CD4-positive, alpha-beta T cell treated with Interleukin-6 at 100 ng/mL for 8 hours (primary cell): ENCODE data around the gene OR8G1.
A peak's percentile ranks its signal among the peaks of the same experiment; 100 is the strongest.
"Not testable (repeated sequence)": the region's sequence is repeated elsewhere in the genome, so short reads cannot be mapped to it uniquely, and the experiment has no call there.

ENCODE experiments used
- DNase-seq: peaks from one replicate; pipeline ENCODE4 v3.0.0-alpha.2; 2020; ENCODE audit warnings: mixed read lengths, low spot score

Gene OR8G1, protein sequence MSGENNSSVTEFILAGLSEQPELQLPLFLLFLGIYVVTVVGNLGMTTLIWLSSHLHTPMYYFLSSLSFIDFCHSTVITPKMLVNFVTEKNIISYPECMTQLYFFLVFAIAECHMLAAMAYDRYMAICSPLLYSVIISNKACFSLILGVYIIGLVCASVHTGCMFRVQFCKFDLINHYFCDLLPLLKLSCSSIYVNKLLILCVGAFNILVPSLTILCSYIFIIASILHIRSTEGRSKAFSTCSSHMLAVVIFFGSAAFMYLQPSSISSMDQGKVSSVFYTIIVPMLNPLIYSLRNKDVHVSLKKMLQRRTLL

DNA sequence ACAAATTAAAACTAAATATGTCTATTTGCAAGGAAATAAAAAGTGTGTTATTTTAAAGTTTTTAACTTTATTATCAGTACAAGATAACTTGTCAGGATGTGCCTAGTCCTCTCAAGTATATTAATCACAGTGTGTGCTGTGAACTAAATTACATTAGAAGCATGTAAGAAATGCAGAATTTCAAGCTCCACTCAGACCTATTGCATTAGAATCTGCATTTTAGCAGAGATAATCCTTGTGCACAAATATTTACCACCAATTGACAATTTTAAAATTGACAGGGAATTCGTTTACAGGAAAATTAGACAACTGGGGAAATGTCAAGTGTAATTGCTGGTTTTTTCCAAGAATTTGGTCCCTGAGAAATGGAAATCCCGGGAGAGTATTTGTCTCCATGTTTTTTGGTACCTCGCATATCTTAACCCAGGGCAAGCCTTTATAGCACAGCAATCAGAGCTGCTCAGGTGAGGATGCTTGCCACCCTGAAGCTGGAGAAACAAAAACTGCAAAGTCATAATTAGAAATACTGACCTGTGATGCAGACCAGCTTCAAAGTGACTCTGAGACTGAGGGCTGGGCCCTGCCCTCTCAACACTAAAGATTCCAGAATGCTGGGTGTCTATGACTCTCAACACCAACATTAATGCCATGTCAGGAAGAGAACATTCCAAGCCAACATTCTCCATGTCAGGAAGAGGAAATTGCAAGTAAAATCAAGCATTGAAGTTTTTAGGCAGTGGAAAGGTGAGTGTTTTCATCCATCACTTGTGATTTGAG, at the start of gene OR8G1:
OR8G1 (plus strand) TSS at position 475 of the 777 bp plus-strand sequence. CDS start 8,581 bp downstream, outside the sequence.
- no peak for DNase-seq

DNA sequence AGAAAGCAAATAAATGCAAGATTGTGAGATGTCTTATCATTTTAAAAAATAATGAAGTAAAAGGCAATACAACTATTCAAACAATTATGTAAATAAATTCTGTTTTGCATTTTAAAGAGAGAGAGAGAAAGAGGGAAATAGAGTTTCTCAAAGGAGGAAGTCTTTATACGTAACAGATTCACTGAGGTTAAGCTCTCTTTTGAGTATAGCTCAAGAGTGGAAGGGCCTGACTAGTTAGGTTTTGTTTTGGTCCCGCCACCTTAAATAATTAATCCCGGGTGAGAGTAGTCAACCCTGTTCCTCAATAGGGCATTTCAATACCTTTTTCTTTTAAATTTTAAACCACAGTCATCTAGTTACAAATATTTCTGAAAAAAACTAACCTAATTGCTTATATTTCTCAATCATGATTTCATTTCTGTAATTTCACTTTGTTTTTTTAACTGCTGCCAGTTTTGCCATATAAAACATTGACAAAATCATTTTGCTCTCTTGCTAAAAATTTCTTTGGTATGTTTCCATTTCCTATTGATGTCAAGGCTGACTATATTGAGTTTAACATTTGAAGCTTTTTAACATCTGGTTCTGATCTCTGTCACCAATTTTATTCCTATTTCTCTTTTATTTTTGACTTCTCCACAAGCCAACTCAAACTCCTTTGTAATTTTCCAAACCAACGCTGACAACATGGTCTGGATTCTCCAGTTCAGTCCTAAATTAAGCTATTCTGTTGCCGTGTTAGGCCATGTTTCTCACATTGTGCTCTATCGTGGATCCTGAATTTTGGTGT, 47.5 kb upstream of the OR8G1 start:
- DNase-seq, result no peak

DNA sequence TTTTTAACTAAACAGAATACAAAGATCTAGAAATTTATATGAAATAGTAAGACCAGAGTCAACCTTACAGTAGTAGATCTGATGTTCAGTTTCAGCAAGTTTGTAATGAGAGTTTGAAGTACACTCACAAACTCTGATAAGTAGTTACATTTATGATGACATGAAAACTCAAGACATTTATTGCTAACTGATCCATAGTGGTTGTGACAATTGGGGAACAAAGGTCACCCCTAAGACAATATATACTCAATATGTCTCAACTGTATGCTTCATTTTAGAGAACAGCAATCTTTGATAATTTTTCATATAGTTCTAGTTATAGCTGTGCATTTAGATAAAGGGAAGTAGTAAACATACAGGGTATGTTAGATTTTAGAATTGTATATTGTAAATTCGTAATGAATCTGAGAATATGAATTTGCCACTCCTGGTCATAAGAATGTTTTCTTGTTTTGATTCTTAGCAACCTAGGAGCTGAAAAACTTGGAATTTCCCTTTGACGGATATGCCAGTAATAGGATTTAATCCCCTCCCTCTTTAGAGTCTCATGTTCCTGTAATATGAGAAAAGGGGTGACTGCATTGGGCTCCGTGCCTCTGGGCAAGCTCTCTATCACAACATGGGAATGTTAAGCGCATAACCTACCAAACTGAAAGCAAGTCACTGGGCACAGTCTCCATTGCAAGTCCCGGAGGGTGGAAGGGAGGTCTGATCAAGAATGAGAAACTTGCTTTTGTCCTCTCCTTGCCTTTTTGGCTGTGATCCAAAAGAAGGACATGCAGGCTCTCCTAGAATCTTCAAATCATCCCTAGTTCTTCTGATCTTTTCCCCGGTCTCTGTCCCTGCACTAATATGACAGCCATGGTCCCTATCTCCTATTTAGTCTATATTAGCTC, 46.4 kb upstream of the OR8G1 start:
- DNase-seq, result no peak

DNA sequence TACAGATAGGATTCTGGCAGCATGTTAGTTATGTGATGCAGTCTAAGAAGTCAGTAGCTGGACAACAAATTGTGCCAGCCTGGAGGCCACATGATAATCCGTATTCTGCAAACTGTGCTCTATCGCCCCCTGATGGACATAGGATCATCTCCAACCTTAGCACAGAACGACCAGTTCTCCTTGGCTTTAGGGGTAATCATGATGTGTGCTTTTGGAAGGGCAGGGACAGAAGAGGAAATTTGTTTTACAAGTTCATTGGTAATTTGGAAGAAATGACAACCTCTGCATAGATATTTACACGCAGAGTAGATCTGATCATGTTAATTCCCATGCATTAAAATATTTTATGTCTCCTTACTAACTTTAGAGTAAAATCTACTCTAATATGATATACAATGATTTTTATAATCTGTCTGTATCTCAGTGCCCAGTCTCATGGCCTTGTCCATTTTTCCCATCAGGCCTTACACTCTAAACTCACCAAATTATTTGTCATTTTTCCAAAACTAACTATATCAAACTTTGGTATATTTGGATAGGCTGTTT, 45.6 kb upstream of the OR8G1 start:
- DNase-seq, result peak; percentile 17

DNA sequence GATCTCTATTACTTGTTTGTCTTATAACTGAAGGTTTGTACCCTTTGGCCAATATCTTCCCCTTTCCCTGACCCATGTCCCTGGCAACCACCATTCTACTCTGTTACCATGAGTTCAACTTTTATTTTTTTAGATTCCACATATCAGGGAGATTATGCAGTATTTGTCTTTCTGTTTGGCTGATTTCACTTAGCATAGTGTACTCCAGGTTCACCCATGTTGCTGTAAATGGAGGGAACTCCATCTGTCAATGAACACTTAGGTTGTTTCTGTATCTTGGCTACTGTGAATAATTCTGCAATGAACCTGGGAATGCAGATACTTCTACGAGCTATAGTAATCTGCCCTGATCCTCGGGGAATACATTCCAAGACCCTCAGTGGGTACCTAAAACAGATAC, 42.9 kb upstream of the OR8G1 start:
- no peak for DNase-seq

DNA sequence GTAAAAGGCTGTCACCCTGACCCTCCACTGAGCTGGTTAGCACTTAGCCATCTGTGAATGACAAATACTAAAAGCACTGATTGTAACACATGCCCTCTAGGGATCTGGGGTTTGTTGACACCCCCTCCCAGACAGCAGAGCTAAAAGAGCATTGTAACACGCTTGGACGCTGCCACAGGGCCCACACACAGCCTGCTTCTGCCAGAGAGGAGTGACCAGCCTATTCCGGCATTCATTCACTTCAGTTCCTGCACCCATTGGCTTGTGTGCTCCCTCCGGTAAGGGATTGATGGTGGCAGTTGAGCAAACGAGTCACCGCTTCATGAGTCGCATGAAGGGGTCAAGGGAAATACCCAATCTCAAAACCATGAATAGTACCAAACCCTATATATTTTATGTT, 42.0 kb upstream of the OR8G1 start:
- no peak for DNase-seq

DNA sequence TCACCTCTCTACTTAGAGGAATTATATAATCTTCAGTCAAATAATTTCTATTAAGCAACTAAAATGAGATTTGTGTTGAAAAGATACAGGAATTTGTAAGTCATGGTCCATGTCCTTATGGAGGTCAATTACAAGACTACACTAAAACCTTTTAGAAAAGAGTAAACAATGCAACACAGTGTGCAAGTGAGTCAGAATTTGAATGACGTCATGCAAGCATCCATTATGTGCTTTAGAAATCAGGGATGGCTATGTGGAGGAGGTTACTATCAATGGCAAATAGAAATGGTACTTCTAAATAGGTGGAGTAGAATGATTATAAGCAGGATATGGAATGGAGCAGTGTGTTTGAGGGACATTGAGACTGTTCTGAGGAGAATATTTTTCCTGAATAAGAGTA, 41.2 kb upstream of the OR8G1 start:
- DNase-seq, result no peak

DNA sequence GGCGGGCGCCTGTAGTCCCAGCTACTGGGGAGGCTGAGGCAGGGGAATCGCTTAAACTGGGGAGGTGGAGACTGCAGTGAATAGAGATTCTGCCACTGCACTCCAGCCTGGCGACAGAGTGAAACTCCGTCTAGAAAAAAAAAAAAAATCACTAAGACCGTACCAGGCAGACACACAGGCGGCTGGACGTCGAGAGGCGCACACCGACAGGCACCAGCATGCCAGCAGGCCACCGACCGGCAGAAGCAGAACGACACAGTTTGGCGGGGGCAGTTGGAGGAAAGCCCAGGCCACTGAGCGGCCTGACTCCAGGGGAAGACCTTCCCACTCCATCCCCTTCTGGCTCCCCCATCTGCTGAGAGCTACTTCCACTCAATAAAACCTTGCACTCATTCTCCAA, 40.2 kb upstream of the OR8G1 start:
- DNase-seq, result no peak

DNA sequence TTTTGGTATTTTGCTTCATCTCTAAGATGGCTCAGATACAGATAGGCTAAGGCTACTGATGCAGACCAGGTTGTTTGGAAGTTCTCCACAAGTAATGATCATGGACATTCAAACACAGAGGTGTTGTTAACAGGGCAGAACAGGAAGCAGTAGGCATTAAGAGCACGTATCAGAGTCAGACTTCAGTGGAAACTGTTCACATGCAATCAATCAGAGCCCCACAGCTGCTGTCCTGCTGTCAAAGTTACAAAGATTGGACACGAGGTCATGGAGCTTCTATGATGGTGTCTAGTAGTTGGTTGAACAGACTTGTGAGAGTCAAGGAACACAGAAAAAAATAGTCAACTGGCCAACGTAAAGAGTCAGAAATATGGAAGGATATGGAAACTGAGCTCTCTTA, 37.9 kb upstream of the OR8G1 start:
- DNase-seq, result no peak

DNA sequence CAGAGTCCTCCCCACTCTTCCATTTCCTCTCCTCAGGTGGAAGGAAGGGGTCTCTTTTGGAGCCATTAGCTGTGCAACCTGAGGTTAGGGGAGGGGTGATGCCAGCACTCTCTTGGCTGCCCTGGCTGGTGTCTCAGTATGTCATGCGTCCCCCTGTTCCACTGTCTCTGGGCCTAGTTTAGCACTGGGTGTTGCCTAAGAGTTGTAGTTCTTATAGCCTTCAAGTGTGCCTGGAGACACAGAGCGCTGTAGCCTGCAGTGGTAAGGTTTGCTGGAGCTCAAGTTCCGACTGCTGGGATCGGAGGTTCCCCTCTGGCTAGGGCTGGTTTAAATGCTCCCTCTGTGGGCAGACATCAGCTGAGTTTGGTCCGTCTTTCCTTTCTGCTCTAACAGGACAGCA, 36.9 kb upstream of the OR8G1 start:
- DNase-seq, result no peak

DNA sequence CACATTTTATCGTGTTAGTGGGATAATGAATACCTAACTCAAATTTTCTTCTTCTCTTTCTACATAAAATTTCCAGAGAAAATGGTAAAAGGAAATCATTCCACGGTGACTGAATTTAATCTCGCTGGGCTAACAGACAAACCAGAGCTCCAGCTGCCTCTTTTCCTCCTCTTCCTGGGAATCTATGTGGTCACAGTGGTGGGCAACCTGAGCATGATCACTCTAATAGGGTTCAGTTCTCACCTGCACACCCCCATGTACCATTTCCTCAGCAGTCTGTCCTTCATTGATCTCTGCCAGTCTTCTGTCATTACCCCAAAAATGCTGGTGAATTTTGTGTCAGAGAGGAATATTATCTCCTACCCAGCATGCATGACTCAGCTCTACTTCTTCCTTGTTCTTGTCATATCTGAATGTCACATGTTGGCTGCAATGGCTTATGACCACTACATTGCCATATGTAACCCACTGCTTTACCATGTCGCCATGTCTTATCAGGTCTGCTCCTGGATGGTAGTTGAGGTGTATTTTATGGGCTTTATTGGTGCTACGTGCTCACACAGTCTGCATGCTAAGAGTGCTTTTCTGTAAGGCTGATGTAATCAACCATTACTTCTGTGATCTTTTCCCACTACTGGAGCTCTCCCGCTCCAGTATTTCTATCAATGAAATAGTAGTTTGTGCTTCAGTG, 33.6 kb upstream of the OR8G1 start:
- no peak for DNase-seq

DNA sequence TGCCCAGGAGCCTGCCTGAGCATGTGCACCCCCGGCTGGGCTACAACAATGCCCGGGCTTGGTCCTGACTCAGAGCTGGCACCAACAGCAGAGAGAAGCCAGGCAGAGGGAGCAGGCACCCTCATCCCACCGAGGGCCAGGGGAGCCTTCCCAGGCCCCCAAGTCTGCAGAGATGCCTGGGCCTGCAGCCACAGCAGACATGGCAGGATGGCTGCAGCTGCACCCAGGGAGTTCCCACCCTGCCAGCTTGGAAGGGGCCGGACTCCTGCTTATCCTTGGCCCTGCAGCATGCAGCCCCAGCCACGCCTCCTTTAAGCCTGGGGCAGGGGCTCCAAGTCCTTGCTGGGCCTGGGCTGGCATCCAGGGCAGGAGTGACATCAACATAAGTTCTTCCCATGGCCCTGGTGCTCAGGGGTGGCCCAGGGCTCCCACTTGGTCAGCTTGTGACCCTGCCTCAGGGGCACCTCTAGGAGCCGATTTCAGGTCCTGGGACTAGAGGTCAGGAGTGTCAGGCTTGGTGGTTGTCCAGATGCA, 31.0 kb upstream of the OR8G1 start:
- no peak for DNase-seq

DNA sequence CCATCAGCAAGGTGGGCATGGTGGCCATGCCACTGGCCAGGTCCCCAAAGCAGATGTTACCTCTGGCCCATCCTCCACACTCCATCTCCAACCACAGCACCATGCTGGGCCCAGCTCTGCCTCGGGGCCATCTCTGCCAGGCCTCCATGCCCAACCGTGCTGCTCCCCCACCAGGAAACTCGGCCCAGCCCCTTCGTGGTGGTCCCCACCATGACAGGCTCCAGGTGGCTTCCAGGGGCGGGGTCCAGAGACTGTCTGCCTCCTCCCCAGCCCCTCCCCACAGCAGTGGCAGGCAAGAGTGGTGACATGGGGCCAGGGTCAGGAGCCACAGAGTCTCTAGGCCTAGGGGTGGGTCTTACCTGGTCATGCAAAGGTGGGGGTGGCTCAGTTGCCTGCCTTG, 30.5 kb upstream of the OR8G1 start:
- DNase-seq, result no peak

DNA sequence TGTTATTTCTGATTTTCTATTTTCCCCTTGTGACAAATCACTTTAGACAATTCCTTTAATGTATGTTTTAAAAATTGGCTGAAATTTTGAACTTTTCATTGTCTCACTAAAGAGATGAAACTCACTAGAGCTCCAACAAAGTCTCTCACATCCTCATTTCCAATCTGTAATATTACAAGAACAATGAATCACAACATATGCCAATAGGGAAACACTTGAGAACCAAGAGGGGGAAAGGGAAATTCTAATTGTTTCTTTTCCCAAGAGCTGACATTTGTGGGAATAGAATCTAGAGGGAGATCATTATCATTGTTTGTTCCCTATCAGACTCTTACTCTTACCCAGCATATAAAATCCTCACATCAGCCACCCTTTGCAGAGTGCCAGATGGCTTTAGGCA, 29.6 kb upstream of the OR8G1 start:
- DNase-seq, result no peak

DNA sequence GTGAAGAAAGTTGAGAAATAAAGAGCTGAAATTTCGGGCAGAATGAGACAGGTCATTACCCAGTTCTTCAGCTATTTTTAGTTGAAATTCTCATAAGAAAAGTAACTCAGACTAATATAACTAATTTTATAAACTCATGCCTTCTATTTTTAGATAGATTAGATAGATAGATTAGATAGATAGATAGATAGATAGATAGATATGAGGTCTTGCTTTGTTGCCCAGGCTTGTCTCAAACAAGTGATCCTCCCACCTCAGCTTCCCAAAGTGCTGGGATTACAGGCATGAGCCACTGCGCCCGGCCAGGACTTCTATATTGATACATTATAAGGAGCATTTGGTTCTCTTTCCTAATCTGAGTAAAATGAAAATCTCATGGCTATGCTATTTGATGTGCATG, 26.9 kb upstream of the OR8G1 start:
- DNase-seq, result no peak

DNA sequence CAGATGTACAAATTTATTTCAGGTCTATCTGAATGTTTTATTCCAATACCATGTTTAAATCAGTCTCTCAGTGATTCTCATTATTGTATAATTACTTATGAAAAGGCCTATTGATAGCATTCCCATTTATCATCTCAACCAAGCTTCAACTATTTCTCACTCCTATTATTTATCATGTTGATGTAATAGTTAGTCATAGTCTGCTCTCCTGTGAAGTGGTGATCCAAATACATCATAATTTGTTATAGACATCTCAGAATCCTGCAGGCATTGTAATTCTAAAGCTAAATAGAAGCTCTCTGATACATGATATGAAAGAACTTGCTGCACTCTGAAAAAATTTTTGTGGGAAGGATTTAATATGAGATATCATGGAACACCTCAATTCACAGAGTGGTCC, 21.8 kb upstream of the OR8G1 start:
- DNase-seq, result no peak

DNA sequence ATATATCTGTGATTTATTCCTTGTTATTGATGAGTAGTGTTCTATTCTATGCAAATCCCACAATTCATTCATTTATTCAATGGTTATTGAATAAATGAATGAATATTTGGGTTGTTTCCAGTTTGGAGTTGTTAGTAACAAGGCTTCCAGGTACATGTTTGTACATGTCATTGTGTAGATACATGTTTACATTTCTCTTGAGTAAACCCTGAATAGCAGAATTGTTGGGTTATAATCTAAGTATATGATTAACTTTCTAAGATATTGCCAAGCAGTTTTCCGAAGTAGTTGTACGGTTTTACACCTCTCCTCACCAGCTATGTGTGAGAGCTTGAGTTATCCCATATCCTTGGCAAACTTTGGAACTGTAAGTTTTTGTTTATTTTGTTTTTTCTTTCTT, 18.5 kb upstream of the OR8G1 start:
- DNase-seq, result no peak

DNA sequence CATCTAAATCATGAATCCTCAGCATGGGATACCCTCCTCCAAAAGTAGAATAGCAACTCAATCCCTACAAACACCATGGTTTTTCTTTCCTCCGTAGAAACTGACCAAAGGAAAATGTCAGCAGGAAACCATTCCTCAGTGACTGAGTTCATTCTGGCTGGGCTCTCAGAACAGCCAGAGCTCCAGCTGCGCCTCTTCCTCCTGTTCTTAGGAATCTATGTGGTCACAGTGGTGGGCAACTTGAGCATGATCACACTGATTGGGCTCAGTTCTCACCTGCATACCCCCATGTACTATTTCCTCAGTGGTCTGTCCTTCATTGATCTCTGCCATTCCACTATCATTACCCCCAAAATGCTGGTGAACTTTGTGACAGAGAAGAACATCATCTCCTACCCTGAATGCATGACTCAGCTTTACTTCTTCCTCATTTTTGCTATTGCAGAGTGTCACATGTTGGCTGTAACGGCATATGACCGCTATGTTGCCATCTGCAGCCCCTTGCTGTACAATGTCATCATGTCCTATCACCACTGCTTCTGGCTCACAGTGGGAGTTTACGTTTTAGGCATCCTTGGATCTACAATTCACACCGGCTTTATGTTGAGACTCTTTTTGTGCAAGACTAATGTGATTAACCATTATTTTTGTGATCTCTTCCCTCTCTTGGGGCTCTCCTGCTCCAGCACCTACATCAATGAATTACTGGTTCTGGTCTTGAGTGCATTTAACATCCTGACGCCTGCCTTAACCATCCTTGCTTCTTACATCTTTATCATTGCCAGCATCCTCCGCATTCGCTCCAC, 16.1 kb upstream of the OR8G1 start:
- not testable (repeated sequence) for DNase-seq

DNA sequence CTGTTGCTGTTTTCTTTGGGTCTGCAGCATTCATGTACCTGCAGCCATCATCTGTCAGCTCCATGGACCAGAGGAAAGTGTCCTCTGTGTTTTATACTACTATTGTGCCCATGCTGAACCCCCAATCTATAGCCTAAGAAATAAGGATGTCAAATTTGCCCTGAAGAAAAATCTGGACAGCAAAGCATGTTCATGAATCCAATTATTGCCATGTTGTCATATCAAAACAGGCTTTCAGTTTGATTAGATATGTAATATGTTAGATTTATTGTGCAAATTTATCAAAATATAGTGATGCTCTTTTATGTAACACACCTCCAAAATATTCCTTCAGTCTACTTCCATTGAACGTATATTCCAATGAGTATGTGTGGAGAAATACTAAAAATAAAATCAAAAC, 15.4 kb upstream of the OR8G1 start:
- DNase-seq, result no peak

DNA sequence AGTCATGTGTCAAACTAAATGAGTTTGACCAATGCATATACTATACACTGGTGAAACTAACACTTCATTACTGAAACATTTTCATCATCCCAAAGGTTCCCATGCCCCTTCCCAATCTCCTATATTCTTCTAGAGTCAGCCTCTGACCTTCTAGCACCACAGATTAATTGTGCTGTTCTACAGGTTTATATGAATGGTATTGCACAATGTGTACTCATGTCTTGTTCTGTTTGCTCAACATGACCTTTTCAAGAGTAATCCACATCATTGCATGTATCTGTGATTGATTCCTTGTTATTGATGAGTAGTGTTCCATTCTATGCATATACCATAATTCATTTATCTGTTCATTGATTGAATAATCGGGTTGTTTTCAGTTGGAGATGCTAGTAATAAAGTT, 7.5 kb upstream of the OR8G1 start:
- DNase-seq, result no peak
